HEK293 (cell line): ENCODE data around the gene SRSF9.
A peak's percentile ranks its signal among the peaks of the same experiment; 100 is the strongest.

Experiments used
- AEBP2 ChIP-seq: fragments of 450-650 bp; formaldehyde crosslinking; IDR thresholded peaks from 2 replicates; pipeline ENCODE4 v1.5.1; 2016; ENCODE audit warnings: missing biosample characterization, missing genetic modification characterization, borderline replicate concordance
- OSR2 ChIP-seq: fragments of 450-650 bp; formaldehyde crosslinking; IDR thresholded peaks from 2 replicates; pipeline ENCODE4 v1.5.1; 2016; ENCODE audit warnings: missing biosample characterization, missing genetic modification characterization
- PRDM1 ChIP-seq: fragments of 450-650 bp; formaldehyde crosslinking; IDR thresholded peaks from 2 replicates; pipeline ENCODE4; 2016; ENCODE audit warnings: missing biosample characterization, missing genetic modification characterization
- TSHZ1 ChIP-seq: fragments of 450-650 bp; formaldehyde crosslinking; IDR thresholded peaks from 2 replicates; pipeline ENCODE4 v1.5.1; 2016; ENCODE audit warnings: missing biosample characterization, missing genetic modification characterization, borderline replicate concordance
- WT1 ChIP-seq: fragments of 450-650 bp; formaldehyde crosslinking; IDR thresholded peaks from 2 replicates; pipeline ENCODE4 v1.5.1; 2016; ENCODE audit warnings: missing biosample characterization, missing genetic modification characterization
- ZBTB11 ChIP-seq: fragments of 450-650 bp; formaldehyde crosslinking; conservative IDR thresholded peaks from 2 replicates; pipeline ENCODE4 v1.5.1; 2016; ENCODE audit warnings: low read depth, missing biosample characterization, missing genetic modification characterization
- ZBTB17 ChIP-seq: fragments of 450-650 bp; formaldehyde crosslinking; IDR thresholded peaks from 2 replicates; pipeline ENCODE4 v1.5.1; 2016; ENCODE audit warnings: missing biosample characterization, missing genetic modification characterization
- ZBTB6 ChIP-seq: fragments of 450-650 bp; formaldehyde crosslinking; IDR thresholded peaks from 2 replicates; pipeline ENCODE4 v1.5.1; 2017; ENCODE audit warnings: missing biosample characterization, missing genetic modification characterization
- ZBTB7A ChIP-seq: fragments of 450-650 bp; formaldehyde crosslinking; IDR thresholded peaks from 2 replicates; pipeline ENCODE4 v1.5.1; 2016; ENCODE audit warnings: low read depth, missing biosample characterization, missing genetic modification characterization
- ZFHX2 ChIP-seq: fragments of 450-650 bp; formaldehyde crosslinking; conservative IDR thresholded peaks from 2 replicates; pipeline ENCODE4 v1.5.1; 2016; ENCODE audit warnings: missing biosample characterization, missing genetic modification characterization
- ZNF132 ChIP-seq: fragments of 450-650 bp; formaldehyde crosslinking; IDR thresholded peaks from 2 replicates; pipeline ENCODE4 v1.5.1; 2017; ENCODE audit warnings: missing biosample characterization, missing genetic modification characterization, borderline replicate concordance
- ZNF148 ChIP-seq: fragments of 450-650 bp; formaldehyde crosslinking; IDR thresholded peaks from 2 replicates; pipeline ENCODE4 v1.5.0; 2017; ENCODE audit warnings: missing biosample characterization, missing genetic modification characterization, borderline replicate concordance
- ZNF155 ChIP-seq: fragments of 450-650 bp; formaldehyde crosslinking; IDR thresholded peaks from 2 replicates; pipeline ENCODE4 v1.5.1; 2016; ENCODE audit warnings: missing biosample characterization, missing genetic modification characterization
- ZNF274 ChIP-seq, 2 experiments: fragments of 200-500 bp in 1 of 2; fragments of 450-650 bp in 1 of 2; sonication (Bioruptor generic) in 1 of 2; formaldehyde crosslinking in 1 of 2; IDR thresholded peaks; 2 replicates each; pipeline versions ENCODE4 v1.5.1 to v1.6.1; 2014 to 2016; ENCODE audit warnings: borderline replicate concordance in 1 of 2, inconsistent platforms in 1 of 2, low read length in 1 of 2, missing biosample characterization in 1 of 2, missing genetic modification characterization in 1 of 2
- ZNF335 ChIP-seq: fragments of 450-650 bp; formaldehyde crosslinking; conservative IDR thresholded peaks from 2 replicates; pipeline ENCODE4 v1.5.1; 2016; ENCODE audit warnings: missing biosample characterization, missing genetic modification characterization
- ZNF341 ChIP-seq: fragments of 450-650 bp; formaldehyde crosslinking; IDR thresholded peaks from 2 replicates; pipeline ENCODE4; 2016; ENCODE audit warnings: low read depth, missing biosample characterization, missing genetic modification characterization
- ZNF37A ChIP-seq: fragments of 450-650 bp; IDR thresholded peaks from 2 replicates; pipeline ENCODE4 v1.5.1; 2018; ENCODE audit warnings: missing biosample characterization, missing genetic modification characterization
- ZNF433 ChIP-seq: fragments of 450-650 bp; formaldehyde crosslinking; IDR thresholded peaks from 2 replicates; pipeline ENCODE4 v1.5.1; 2016; ENCODE audit warnings: missing biosample characterization, missing genetic modification characterization, low read depth
- ZNF473 ChIP-seq: fragments of 450-650 bp; formaldehyde crosslinking; IDR thresholded peaks from 2 replicates; pipeline ENCODE4 v1.5.1; 2017; ENCODE audit warnings: missing biosample characterization, missing genetic modification characterization
- ZNF580 ChIP-seq: fragments of 450-650 bp; formaldehyde crosslinking; IDR thresholded peaks from 2 replicates; pipeline ENCODE4 v1.5.1; 2016; ENCODE audit warnings: missing biosample characterization, missing genetic modification characterization
- ZNF645 ChIP-seq: fragments of 450-650 bp; formaldehyde crosslinking; IDR thresholded peaks from 2 replicates; pipeline ENCODE4; 2016; ENCODE audit warnings: missing biosample characterization, missing genetic modification characterization
- ZNF670 ChIP-seq: fragments of 450-650 bp; formaldehyde crosslinking; IDR thresholded peaks from 2 replicates; pipeline ENCODE4 v1.5.1; 2016; ENCODE audit warnings: missing biosample characterization, missing genetic modification characterization, low read depth
- ZNF776 ChIP-seq: fragments of 450-650 bp; formaldehyde crosslinking; IDR thresholded peaks from 2 replicates; pipeline ENCODE4 v1.5.0; 2017; ENCODE audit warnings: missing biosample characterization, missing genetic modification characterization, borderline replicate concordance
- ZNF777 ChIP-seq: fragments of 450-650 bp; formaldehyde crosslinking; IDR thresholded peaks from 2 replicates; pipeline ENCODE4 v1.5.1; 2017; ENCODE audit warnings: missing biosample characterization, missing genetic modification characterization, borderline replicate concordance
- ZSCAN16 ChIP-seq: fragments of 450-650 bp; formaldehyde crosslinking; IDR thresholded peaks from 2 replicates; pipeline ENCODE4 v1.5.1; 2016; ENCODE audit warnings: missing biosample characterization, missing genetic modification characterization

SRSF9 gene

GRCh38 chr12:120428597-120429229 lies 40.8 kb downstream of the SRSF9 start (continued):
- TF ChIP-seq ZBTB11 (no peak), ZNF335 (tag by site-specific recombination) (no peak), OSR2 (peak; percentile 16; the same call in 1 of the 2 replicates), ZBTB7A (tag by site-specific recombination) (no peak), ZNF148 (tag by site-specific recombination) (no peak), ZFHX2 (tag by site-specific recombination) (peak; percentile 85), ZNF645 (no peak), ZNF777 (tag by site-specific recombination) (no peak), ZBTB17 (tag by site-specific recombination) (peak; percentile 60; the same call in 1 of the 2 replicates), ZSCAN16 (no peak), ZNF580 (tag by site-specific recombination) (no peak), ZNF473 (tag by site-specific recombination) (no peak), ZNF670 (tag by site-specific recombination) (no peak), ZNF132 (tag by site-specific recombination) (no peak), AEBP2 (tag by site-specific recombination) (no peak), ZNF341 (no peak), PRDM1 (tag by site-specific recombination) (no peak), ZNF274 (IDR thresholded peaks at IDR 0.05; ENCODE audit: low read length) (no peak), ZNF274 (tag by site-specific recombination; IDR thresholded peaks at IDR 0.05; ENCODE audit: borderline replicate concordance) (no peak), ZNF433 (no peak), ZBTB6 (tag by site-specific recombination) (no peak), ZNF776 (no peak), TSHZ1 (tag by site-specific recombination) (no peak), ZNF155 (tag by site-specific recombination) (no peak), WT1 (tag by site-specific recombination) (peak; percentile 93), ZNF37A (tag by site-specific recombination) (no peak)
